ENCODE data around the gene MKX.
"Not testable (repeated sequence)": the region's sequence is repeated elsewhere in the genome, so short reads cannot be mapped to it uniquely, and the experiment has no call there.

The MKX gene

DNA sequence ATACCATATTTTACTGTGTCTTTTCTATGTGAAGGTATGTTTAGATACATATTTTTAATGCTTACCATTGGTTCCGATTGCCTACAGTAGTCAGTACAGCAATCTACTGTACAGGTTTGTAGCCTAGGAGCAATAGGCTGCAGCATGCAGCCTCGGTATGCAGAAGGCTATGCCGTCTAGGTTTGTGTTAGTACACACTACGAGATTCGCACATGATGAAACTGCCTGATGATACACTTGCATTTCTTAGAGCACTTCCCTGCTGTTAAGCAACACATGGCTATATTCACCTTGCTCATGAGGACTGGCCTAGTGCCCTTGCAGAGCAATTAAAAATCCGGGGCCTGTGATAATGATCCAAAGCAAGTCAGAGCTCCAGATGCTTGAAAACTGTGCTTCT is 62.4 kb downstream of the MKX start:
- no peaks in the 10 kb centered on the region for H3K27me3 ChIP-seq (ENCODE audit: control insufficient read depth, insufficient read depth, low read length)
- no peaks in the 10 kb centered on the region for H3K9me3 ChIP-seq (ENCODE audit: control insufficient read depth, low read length)
- H3K9ac ChIP-seq (ENCODE audit: low read length) = no peak overlapping the region
- H3K4me3 ChIP-seq (ENCODE audit: low read length) = no peak overlapping the region
- no peaks in the 10 kb centered on the region for H3K4me1 ChIP-seq (ENCODE audit: control insufficient read depth, insufficient read depth, low read length)
- H3K36me3 ChIP-seq (ENCODE audit: control insufficient read depth, insufficient read depth, low read length) = no peaks in the 10 kb centered on the region

DNA sequence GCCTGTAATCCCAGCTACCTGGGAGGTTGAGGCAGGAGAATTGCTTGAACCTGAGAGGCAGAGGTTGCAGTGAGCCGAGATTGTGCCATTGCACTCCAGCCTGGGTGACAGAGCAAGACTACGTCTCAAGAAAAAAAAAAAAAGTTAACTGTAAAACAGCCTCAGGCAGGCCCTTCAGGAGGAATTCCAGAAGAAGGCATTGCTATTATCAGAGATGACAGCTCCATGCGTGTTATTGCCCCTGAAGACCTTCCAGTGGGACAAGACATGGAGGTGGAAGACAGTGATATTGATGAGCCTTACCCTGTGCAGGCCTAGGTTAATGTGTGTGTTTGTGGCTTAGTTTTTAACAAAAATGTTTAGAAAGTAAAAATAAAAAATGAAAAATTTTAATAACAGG is 63.8 kb downstream of the MKX start:
- not testable (repeated sequence) for H3K36me3 ChIP-seq (ENCODE audit: control insufficient read depth, insufficient read depth, low read length); H3K27me3 ChIP-seq (ENCODE audit: control insufficient read depth, insufficient read depth, low read length); H3K9me3 ChIP-seq (ENCODE audit: control insufficient read depth, low read length); H3K4me1 ChIP-seq (ENCODE audit: control insufficient read depth, insufficient read depth, low read length); H3K4me3 ChIP-seq (ENCODE audit: low read length); H3K9ac ChIP-seq (ENCODE audit: low read length)

DNA sequence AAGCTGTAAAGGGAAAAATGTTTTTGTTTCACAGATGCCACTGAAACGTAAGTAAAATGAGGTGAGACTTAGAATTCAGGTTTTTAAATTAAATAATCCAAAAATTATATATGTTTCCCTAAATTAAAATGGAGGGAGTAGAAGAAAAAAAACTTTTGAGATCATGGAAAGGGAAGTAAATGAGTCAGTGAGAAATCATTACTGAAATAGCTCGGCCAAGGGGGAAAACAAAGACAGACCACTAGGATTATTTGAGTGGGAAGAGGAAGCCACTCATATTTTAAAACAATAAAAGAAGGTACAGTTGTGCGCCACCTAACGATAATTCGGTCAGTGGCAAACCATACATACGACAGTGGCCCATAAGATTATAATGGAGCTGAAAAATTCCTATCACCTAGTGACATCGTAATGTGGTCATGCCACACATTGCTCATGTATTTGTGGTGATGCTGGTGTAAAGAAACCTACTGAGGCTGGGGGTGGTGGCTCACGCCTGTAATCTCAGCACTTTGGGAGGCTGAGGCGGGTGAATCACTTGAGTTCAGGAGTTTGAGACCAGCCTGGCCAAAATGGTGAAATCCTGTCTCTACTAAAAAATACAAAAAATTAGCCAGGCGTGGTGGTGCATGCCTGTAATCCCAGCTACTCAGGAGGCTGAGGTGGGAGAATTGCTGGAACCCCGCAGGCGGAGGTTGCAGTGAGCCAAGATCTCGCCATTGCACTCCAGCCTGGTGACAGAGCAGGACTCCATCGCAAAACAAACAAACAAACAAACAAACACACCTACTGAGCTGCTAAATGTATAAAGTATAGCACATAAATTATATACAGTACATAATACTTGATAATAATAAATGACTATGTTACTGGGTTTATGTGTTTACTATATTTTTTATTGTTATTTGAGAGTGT is 64.7 kb downstream of the MKX start:
- no peaks in the 10 kb centered on the region for H3K27me3 ChIP-seq (ENCODE audit: control insufficient read depth, insufficient read depth, low read length)
- no peaks in the 10 kb centered on the region for H3K9me3 ChIP-seq (ENCODE audit: control insufficient read depth, low read length)
- no peak overlapping the region for H3K4me3 ChIP-seq (ENCODE audit: low read length)
- no peak overlapping the region for H3K9ac ChIP-seq (ENCODE audit: low read length)
- H3K4me1 ChIP-seq (ENCODE audit: control insufficient read depth, insufficient read depth, low read length) = no peaks in the 10 kb centered on the region
- no peaks in the 10 kb centered on the region for H3K36me3 ChIP-seq (ENCODE audit: control insufficient read depth, insufficient read depth, low read length)

DNA sequence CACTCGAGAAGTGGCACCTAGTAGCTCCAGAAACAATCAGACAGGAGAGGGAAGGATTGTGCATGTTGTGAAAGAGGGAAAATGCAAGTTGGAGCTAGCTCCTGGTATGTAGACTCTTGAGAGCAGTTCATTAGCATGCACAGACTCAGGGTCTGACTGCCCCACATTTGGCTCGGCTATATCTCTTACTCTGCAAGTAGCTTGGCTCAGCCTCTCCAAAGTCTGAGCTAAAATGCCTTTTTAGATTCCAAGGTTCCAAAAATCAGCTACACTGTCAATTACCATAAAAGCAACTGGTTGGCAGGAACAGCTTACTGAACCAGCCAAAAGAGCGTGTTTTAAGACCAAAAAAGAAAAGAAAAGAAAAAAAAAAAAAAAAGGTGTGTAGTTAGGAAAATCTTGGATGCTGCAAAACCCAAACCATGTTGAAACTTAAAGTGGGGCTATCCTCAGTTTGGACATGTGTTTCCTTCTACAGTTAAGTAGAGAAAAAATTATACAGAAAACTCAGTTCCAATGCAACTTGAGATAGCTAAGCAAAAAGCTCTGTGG is 65.5 kb downstream of the MKX start:
- Histone ChIP-seq H3K27me3 (ENCODE audit: control insufficient read depth, insufficient read depth, low read length) (no peaks in the 10 kb centered on the region), H3K4me1 (ENCODE audit: control insufficient read depth, insufficient read depth, low read length) (no peaks in the 10 kb centered on the region), H3K4me3 (ENCODE audit: low read length) (no peak overlapping the region), H3K9me3 (ENCODE audit: control insufficient read depth, low read length) (no peaks in the 10 kb centered on the region), H3K36me3 (ENCODE audit: control insufficient read depth, insufficient read depth, low read length) (no peaks in the 10 kb centered on the region), H3K9ac (ENCODE audit: low read length) (no peak overlapping the region)

DNA sequence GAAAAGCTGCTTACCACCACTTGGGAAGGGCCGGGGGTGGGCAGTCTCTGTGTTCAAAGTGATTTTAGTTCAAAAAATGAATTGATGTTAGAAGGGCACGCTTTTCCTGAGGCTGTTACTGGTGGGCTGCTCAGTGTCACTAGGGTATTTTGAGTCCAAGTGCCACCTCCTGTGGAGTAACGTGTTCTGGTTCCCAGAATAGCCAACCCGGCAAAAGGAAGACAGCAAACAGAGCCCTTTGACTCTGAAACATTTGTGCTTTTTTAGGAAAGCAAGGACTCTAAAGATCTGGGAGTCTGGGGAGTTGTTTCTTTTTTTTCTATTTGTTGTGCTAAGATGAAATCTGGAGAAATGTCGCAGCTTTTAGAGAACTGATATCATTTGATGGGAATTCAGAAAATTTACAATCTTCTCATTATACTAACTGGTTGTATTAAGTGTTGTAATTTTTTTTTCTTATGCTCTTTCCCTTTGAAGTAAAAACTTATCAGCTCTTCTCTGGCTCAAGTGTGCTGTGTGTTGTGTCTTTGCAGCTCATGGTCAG is 66.2 kb downstream of the MKX start:
- Histone ChIP-seq H3K9me3 (ENCODE audit: control insufficient read depth, low read length) (no peaks in the 10 kb centered on the region), H3K4me3 (ENCODE audit: low read length) (no peak overlapping the region), H3K9ac (ENCODE audit: low read length) (no peak overlapping the region), H3K36me3 (ENCODE audit: control insufficient read depth, insufficient read depth, low read length) (no peaks in the 10 kb centered on the region), H3K27me3 (ENCODE audit: control insufficient read depth, insufficient read depth, low read length) (no peaks in the 10 kb centered on the region), H3K4me1 (ENCODE audit: control insufficient read depth, insufficient read depth, low read length) (no peaks in the 10 kb centered on the region)

DNA sequence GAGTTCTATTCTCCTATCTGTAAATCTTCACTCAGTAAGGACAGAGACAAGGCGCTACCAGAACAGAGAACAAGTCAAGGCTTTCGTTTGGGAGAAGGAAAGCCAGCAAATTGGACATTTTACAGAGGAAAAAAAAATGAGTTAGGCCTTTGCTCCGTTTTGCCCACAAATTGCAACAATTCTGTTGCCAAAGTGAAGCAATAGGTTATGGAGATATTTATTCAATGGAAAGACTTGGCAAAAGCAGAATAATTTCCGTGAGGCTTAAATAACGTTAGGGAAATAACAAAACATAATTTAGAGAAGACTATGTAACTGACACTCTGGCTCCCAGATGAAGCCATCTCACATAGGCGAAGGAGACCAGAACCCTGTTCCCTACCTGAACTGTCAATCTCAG is 67.5 kb downstream of the MKX start:
- Histone ChIP-seq H3K9me3 (ENCODE audit: control insufficient read depth, low read length) (no peaks in the 10 kb centered on the region), H3K27me3 (ENCODE audit: control insufficient read depth, insufficient read depth, low read length) (no peaks in the 10 kb centered on the region), H3K4me3 (ENCODE audit: low read length) (no peak overlapping the region), H3K36me3 (ENCODE audit: control insufficient read depth, insufficient read depth, low read length) (no peaks in the 10 kb centered on the region), H3K4me1 (ENCODE audit: control insufficient read depth, insufficient read depth, low read length) (no peaks in the 10 kb centered on the region), H3K9ac (ENCODE audit: low read length) (no peak overlapping the region)

DNA sequence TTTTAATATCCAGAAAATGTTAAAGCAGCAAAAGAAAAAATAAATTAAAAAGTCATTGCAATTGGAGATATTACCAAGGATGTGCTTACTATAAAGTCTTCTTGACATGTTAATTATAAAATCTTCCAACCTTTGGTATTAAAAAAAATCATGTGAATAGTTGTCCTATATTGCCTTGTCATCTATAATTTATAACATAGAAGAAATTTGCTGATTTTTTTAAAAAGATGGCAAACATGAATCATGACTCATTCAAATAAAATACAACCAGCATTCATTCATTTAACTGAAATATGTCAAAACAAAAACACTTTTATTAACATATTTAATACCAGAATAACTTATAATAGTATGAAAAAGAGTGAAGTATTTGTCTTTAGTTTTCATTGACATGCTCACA is 72.6 kb downstream of the MKX start:
- Histone ChIP-seq H3K27me3 (ENCODE audit: control insufficient read depth, insufficient read depth, low read length) (no peaks in the 10 kb centered on the region), H3K9me3 (ENCODE audit: control insufficient read depth, low read length) (no peaks in the 10 kb centered on the region), H3K4me3 (ENCODE audit: low read length) (no peak overlapping the region), H3K4me1 (ENCODE audit: control insufficient read depth, insufficient read depth, low read length) (no peaks in the 10 kb centered on the region), H3K36me3 (ENCODE audit: control insufficient read depth, insufficient read depth, low read length) (no peaks in the 10 kb centered on the region), H3K9ac (ENCODE audit: low read length) (no peak overlapping the region)

DNA sequence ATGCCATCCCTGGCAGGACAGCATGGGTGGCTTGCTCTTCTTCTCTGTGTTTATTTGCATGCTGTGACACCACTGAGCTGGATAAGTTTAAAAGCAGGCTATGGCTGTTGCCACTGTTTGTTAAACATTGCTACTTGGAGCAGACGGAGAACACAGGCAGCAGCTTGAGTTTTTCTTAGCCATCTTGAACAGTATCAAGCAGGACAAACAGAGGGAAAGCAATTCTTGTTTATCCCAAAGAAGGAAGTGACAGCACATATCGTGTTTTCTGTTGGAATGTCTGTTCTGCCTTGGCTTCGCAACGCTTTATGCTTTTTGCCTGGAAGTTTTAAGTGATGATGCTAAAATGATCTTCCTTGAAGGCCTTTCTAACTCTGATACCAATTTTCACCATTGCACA is 73.8 kb downstream of the MKX start:
- Histone ChIP-seq H3K9ac (ENCODE audit: low read length) (no peak overlapping the region), H3K4me3 (ENCODE audit: low read length) (no peak overlapping the region), H3K36me3 (ENCODE audit: control insufficient read depth, insufficient read depth, low read length) (no peaks in the 10 kb centered on the region), H3K9me3 (ENCODE audit: control insufficient read depth, low read length) (no peaks in the 10 kb centered on the region), H3K4me1 (ENCODE audit: control insufficient read depth, insufficient read depth, low read length) (no peaks in the 10 kb centered on the region), H3K27me3 (ENCODE audit: control insufficient read depth, insufficient read depth, low read length) (no peaks in the 10 kb centered on the region)

DNA sequence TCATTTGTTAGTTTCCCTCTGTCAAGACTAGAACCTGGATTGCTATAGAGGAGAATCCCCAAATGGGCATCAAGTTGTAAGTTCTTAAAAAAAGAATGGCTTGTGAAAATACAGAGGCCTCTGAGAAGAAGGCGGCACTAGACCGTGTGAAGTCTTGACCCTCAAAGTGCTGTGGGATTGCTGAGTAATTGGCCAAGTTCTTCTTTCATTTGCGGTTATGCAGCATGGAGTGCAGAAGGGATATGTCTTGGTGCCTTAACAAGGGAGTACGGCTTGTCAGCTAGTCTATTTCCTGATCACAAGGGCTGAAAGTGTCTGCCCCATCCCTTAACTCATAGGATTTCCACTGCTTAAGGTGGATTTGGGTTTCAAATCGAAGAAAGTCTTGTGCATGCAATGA is 81.2 kb downstream of the MKX start:
- H3K9me3 ChIP-seq (ENCODE audit: control insufficient read depth, low read length) = no peaks in the 10 kb centered on the region
- no peaks in the 10 kb centered on the region for H3K36me3 ChIP-seq (ENCODE audit: control insufficient read depth, insufficient read depth, low read length)

DNA sequence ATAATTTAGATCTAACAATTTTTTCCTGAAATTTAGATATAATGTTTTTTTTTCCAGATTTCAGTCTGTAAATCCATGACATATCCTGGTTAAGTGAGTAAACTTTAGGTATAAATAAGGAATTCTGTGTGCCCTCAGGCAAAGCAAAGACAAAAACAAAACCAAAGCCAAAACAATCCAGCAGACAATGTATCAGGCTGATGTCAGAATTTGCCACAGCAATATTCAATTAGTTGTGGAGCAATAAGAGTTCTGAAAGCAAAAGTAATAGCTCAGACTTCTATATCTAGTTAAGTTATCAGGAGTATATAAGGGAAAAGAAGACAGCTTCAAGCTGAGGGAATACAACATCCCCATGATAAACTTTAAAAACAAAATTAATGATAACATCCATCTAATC is 82.0 kb downstream of the MKX start:
- H3K4me1 ChIP-seq (ENCODE audit: control insufficient read depth, insufficient read depth, low read length) = no peaks in the 10 kb centered on the region
- H3K27me3 ChIP-seq (ENCODE audit: control insufficient read depth, insufficient read depth, low read length) = peaks cover 3% of the 10 kb centered on the region
- no peaks in the 10 kb centered on the region for H3K9me3 ChIP-seq (ENCODE audit: control insufficient read depth, low read length)
- H3K9ac ChIP-seq (ENCODE audit: low read length) = no peak overlapping the region
- H3K36me3 ChIP-seq (ENCODE audit: control insufficient read depth, insufficient read depth, low read length) = no peaks in the 10 kb centered on the region
- no peak overlapping the region for H3K4me3 ChIP-seq (ENCODE audit: low read length)

More for the DNA sequence above, 81.2 kb downstream of the MKX start:
- peaks cover 3% of the 10 kb centered on the region for H3K27me3 ChIP-seq (ENCODE audit: control insufficient read depth, insufficient read depth, low read length)
- no peaks in the 10 kb centered on the region for H3K4me1 ChIP-seq (ENCODE audit: control insufficient read depth, insufficient read depth, low read length)
- H3K4me3 ChIP-seq (ENCODE audit: low read length) = no peak overlapping the region
- H3K9ac ChIP-seq (ENCODE audit: low read length) = no peak overlapping the region

DNA sequence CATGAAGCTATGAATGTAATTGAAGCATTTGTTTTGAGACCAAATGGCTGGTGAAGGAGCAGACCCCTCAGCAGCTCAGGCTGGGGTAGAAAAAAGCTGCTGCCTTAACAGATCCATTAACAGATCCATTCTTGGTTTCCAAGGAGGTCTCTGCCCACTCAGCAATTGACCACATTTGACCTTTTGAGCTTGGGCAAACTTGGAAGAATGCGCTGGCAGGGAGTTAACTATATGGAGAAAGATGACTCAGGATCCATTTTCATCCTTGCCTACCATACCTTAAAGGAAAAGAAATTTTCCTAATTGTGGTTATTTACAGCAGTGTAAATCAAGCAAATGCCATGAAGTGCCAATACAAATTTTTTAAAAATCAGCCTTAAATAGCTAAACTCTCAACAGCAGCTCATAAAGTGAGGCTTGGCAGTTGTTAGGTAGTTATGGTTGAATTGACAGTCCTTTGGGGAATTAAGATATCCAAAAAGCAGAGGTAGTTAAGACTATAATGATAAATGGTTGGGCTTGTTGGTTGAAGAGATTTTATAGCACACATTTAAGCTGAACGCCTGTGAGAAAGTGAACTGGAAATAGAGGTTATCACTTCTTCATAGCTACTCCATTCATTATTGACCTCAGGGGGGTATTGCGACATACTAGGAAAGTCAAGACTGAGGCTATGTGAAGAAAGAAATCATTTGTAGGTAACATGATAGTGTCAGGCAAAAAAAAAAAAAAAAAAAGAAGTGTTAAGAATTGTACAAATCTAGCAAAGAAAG is 83.9 kb downstream of the MKX start:
- Histone ChIP-seq H3K9me3 (ENCODE audit: control insufficient read depth, low read length) (no peaks in the 10 kb centered on the region), H3K36me3 (ENCODE audit: control insufficient read depth, insufficient read depth, low read length) (no peaks in the 10 kb centered on the region), H3K4me1 (ENCODE audit: control insufficient read depth, insufficient read depth, low read length) (no peaks in the 10 kb centered on the region), H3K4me3 (ENCODE audit: low read length) (no peak overlapping the region), H3K9ac (ENCODE audit: low read length) (no peak overlapping the region), H3K27me3 (ENCODE audit: control insufficient read depth, insufficient read depth, low read length) (peaks cover 3% of the 10 kb centered on the region)

DNA sequence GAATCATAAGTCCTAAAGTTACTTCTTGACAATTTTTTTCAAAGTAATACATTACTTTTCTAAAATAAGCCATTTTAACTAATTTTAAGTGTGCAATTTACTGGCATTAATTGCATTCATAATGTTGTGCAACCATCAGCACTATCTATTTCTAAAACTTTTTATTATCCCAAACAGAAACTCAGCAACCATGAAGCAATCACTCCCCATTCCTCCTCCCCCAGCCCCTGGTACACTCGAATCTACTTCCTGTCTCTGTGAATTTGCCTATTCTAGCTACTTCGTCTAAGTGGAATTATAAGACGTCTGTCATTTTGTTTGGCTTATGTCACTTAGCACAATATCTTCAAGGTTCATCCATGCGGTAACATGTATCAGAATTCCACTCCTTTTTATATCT is 84.9 kb downstream of the MKX start:
- H3K9ac ChIP-seq (ENCODE audit: low read length) = no peak overlapping the region
- no peak overlapping the region for H3K4me3 ChIP-seq (ENCODE audit: low read length)
- peaks cover 3% of the 10 kb centered on the region for H3K27me3 ChIP-seq (ENCODE audit: control insufficient read depth, insufficient read depth, low read length)
- no peaks in the 10 kb centered on the region for H3K36me3 ChIP-seq (ENCODE audit: control insufficient read depth, insufficient read depth, low read length)
- H3K9me3 ChIP-seq (ENCODE audit: control insufficient read depth, low read length) = no peaks in the 10 kb centered on the region
- H3K4me1 ChIP-seq (ENCODE audit: control insufficient read depth, insufficient read depth, low read length) = no peaks in the 10 kb centered on the region

All from mucosa of stomach (tissue), 1 donor.